Measurements from ENCODE around the gene METTL4.
"Not testable (repeated sequence)": the region's sequence is repeated elsewhere in the genome, so short reads cannot be mapped to it uniquely, and the experiment has no call there.

Gene METTL4

DNA sequence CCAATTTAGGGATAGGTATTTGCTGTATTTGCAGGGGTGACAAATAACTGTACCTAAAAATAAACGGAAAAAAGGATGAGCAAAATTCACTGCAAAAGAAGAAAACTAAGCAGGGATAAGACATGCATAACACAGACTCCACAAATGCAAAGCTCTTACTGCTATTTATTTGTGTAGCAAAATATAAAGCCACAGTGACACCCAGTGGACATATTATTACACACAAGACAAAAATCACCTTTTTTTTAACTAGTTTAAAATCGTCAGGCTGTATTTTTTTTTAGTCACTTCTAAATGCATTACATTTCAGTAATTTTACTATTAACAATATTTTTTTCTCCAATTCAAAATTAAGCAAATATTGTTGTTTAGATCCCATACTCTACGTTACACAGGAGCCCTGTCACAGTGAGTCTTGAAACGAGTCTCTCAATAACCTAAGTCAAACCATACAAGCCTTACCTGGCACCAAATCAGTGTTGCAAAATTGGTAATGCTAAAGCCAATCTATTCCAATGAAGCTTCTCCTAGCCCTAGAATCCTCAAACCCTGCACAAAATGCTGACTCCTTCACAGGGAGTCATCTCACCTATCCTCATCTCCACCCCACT is 23.7 kb downstream of the METTL4 start:
- no peak overlapping the region for H3K4me3 ChIP-seq (ENCODE audit: low read depth, low read length)
- TF ChIP-seq, protein P1, sequence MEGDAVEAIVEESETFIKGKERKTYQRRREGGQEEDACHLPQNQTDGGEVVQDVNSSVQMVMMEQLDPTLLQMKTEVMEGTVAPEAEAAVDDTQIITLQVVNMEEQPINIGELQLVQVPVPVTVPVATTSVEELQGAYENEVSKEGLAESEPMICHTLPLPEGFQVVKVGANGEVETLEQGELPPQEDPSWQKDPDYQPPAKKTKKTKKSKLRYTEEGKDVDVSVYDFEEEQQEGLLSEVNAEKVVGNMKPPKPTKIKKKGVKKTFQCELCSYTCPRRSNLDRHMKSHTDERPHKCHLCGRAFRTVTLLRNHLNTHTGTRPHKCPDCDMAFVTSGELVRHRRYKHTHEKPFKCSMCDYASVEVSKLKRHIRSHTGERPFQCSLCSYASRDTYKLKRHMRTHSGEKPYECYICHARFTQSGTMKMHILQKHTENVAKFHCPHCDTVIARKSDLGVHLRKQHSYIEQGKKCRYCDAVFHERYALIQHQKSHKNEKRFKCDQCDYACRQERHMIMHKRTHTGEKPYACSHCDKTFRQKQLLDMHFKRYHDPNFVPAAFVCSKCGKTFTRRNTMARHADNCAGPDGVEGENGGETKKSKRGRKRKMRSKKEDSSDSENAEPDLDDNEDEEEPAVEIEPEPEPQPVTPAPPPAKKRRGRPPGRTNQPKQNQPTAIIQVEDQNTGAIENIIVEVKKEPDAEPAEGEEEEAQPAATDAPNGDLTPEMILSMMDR (IDR thresholded peaks at IDR 0.05; ENCODE audit: borderline replicate concordance, insufficient read depth, low read depth, low read length): no peak

- H3K4me3 ChIP-seq (ENCODE audit: low read depth, low read length): no peak overlapping the region
- TF ChIP-seq, protein P1 (IDR thresholded peaks at IDR 0.05; ENCODE audit: borderline replicate concordance, insufficient read depth, low read depth, low read length): no peak
Observed at GRCh38 chr18:2545155-2545554, 26.1 kb downstream of the METTL4 start.

DNA sequence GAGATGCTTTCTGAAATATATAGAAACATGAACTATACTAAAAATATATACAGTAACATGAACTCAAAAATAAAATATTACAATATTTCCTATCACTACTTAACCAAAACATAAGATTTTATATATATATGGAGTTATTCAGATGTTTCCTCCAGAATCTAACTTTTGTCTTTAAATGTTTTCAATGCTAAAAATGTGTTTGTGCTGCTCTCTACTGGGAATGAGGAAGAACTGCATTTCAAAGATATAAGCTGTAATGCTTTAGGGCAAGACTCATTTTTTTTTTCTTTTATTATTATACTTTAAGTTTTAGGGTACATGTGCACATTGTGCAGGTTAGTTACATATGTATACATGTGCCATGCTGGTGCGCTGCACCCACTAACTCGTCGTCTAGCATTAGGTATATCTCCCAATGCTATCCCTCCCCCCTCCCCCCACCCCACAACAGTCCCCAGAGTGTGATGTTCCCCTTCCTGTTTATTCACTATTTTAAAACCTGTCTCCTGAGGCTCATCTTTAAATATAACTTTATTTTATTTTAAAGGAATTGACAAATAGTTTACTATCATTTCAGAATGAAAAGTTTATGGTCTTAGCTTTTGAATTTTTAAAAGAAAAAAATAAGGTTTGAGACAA is 29.3 kb downstream of the METTL4 start:
- TF ChIP-seq, protein P1 (IDR thresholded peaks at IDR 0.05; ENCODE audit: borderline replicate concordance, insufficient read depth, low read depth, low read length): peak; percentile 31; the same call in 1 of the 2 replicates
- not testable (repeated sequence) for H3K4me3 ChIP-seq (ENCODE audit: low read depth, low read length)

DNA sequence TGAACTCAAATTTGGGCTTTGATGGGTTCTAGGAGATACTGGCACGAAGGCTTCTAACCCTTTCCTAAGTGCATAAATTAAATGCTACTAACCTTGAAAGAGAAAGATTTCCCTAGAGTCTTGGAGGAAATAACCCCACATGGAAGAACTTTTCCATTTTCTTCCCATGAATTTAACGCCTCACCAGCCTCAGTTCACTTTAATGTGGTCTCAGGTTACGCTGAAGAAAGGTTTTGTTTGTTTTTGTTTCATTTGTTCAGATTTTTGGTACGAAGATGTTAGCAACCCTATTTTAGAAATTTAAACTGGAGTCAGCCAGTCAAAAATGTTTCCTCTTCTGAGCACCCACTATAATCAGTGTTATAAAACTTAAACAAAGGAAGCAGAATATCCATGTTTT is 30.7 kb downstream of the METTL4 start:
- TF ChIP-seq, protein P1 (IDR thresholded peaks at IDR 0.05; ENCODE audit: borderline replicate concordance, insufficient read depth, low read depth, low read length): no peak
- H3K4me3 ChIP-seq (ENCODE audit: low read depth, low read length): no peak overlapping the region

DNA sequence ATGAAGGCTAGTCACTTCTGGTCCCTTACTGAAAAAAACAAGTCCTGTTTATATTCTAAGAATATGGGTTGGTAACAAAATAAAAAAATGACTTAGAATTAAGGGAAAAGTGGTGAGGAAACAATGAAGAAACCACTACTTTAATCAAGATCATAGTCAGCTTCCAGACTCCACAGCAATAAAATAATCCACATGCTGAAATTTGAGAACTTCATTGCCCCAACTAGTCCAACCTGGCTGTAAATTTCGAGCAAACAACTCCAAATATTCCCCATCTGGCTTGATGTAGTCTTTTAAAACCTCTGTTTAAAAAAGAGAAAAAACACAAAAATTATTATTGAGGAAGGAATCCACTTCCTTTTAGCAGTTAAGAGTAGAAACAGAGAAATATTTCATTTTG is 32.5 kb downstream of the METTL4 start:
- no peak overlapping the region for H3K4me3 ChIP-seq (ENCODE audit: low read depth, low read length)

GRCh38 chr18:2538236-2538635 is 33.1 kb downstream of the METTL4 start:
- TF ChIP-seq, protein P1 (IDR thresholded peaks at IDR 0.05; ENCODE audit: borderline replicate concordance, insufficient read depth, low read depth, low read length): no peak
- H3K4me3 ChIP-seq (ENCODE audit: low read depth, low read length): no peak overlapping the region

More for the DNA sequence above, 32.5 kb downstream of the METTL4 start:
- TF ChIP-seq, protein P1 (IDR thresholded peaks at IDR 0.05; ENCODE audit: borderline replicate concordance, insufficient read depth, low read depth, low read length): no peak

DNA sequence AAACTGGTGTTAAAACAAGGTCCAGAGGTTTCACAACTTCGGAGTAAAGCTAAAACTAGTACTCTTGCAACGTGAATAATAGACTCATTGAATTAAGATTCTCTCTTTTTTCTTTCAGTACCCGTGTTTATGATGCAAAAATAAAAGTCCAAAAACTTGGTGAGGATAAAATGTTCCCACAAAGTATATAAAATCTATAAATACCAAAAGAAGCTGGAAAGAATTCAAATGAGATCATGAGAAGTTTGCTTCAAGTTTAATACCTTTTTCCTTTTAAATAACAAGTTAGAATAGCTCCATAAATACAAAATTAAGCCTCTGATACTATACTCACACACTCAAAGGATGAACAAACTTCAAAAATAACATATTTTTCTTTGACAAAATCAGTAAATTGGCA is 34.0 kb downstream of the METTL4 start:
- H3K4me3 ChIP-seq (ENCODE audit: low read depth, low read length): no peak overlapping the region
- TF ChIP-seq, protein P1 (IDR thresholded peaks at IDR 0.05; ENCODE audit: borderline replicate concordance, insufficient read depth, low read depth, low read length): no peak

All from GM12875 (cell line).